Panc1 (cell line): ENCODE data around the gene PKP2.

Source experiments
- CTCF ChIP-seq: fragments of 450-650 bp; IDR thresholded peaks from 2 replicates; pipeline ENCODE4 v1.5.1; 2017; ENCODE audit warnings: mild to moderate bottlenecking
- POLR2AphosphoS5 ChIP-seq: IDR thresholded peaks from 2 replicates; pipeline ENCODE4 v1.6.1; 2012; ENCODE audit warnings: mild to moderate bottlenecking, low read depth, low read length, moderate library complexity
- SIN3A ChIP-seq: IDR thresholded peaks from 2 replicates; pipeline ENCODE4 v1.6.1; 2012; ENCODE audit warnings: low read depth, mild to moderate bottlenecking, low read length, moderate library complexity, borderline replicate concordance; ENCODE audit not compliant: insufficient read depth
- TF ChIP-seq, protein P1 (sequence below), 2 experiments: IDR thresholded peaks; 2 replicates each; pipeline ENCODE4 v1.6.1; 2011 to 2012; ENCODE audit warnings: low read depth in 2 of 2, control low read depth in 1 of 2, low read length in 1 of 2, mild to moderate bottlenecking in 1 of 2, moderate library complexity in 1 of 2; ENCODE audit not compliant: insufficient read depth in 1 of 2

GRCh38 chr12:32868885-32869284 lies 27.7 kb downstream of the PKP2 start:
- TF ChIP-seq CTCF = no peak
- TF ChIP-seq POLR2AphosphoS5 = no peak
- TF ChIP-seq SIN3A = no peak
- TF ChIP-seq, protein P1, sequence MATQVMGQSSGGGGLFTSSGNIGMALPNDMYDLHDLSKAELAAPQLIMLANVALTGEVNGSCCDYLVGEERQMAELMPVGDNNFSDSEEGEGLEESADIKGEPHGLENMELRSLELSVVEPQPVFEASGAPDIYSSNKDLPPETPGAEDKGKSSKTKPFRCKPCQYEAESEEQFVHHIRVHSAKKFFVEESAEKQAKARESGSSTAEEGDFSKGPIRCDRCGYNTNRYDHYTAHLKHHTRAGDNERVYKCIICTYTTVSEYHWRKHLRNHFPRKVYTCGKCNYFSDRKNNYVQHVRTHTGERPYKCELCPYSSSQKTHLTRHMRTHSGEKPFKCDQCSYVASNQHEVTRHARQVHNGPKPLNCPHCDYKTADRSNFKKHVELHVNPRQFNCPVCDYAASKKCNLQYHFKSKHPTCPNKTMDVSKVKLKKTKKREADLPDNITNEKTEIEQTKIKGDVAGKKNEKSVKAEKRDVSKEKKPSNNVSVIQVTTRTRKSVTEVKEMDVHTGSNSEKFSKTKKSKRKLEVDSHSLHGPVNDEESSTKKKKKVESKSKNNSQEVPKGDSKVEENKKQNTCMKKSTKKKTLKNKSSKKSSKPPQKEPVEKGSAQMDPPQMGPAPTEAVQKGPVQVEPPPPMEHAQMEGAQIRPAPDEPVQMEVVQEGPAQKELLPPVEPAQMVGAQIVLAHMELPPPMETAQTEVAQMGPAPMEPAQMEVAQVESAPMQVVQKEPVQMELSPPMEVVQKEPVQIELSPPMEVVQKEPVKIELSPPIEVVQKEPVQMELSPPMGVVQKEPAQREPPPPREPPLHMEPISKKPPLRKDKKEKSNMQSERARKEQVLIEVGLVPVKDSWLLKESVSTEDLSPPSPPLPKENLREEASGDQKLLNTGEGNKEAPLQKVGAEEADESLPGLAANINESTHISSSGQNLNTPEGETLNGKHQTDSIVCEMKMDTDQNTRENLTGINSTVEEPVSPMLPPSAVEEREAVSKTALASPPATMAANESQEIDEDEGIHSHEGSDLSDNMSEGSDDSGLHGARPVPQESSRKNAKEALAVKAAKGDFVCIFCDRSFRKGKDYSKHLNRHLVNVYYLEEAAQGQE (IDR thresholded peaks at IDR 0.05; ENCODE audit: insufficient read depth in 1 of 2, low read depth in 2 of 2, low read length in 1 of 2) = no peak
